K562 (cell line): ENCODE measurements around the gene OR2Y1. TPM values are rescaled to one million over a fixed set of nuclear protein-coding genes. Genes with fewer than 3 reads are reported as not detected.
A peak's percentile ranks its signal among the peaks of the same experiment; 100 is the strongest.

ENCODE experiments used
- BHLHE40 ChIP-seq: IDR thresholded peaks from 2 replicates; pipeline ENCODE4 v1.6.1; 2011; ENCODE audit warnings: low read length, improper control_type of control experiment
- CCNT2 ChIP-seq: IDR thresholded peaks from 2 replicates; pipeline ENCODE4 v1.6.1; 2011; ENCODE audit warnings: borderline replicate concordance, low read depth, mild to moderate bottlenecking, moderate library complexity, mixed read lengths, low read length; ENCODE audit not compliant: insufficient read length; ENCODE audit errors: extremely low read depth
- CTBP1 ChIP-seq: fragments of 450-650 bp; IDR thresholded peaks from 2 replicates; pipeline ENCODE4 v1.6.1; 2016; ENCODE audit warnings: borderline replicate concordance
- DPF2 ChIP-seq: fragments of 450-650 bp; IDR thresholded peaks from 2 replicates; pipeline ENCODE4 v1.6.1; 2016
- ESRRA ChIP-seq: fragments of 450-650 bp; IDR thresholded peaks from 2 replicates; pipeline ENCODE4 v1.6.1; 2014; ENCODE audit warnings: low read depth, mild to moderate bottlenecking, moderate library complexity, borderline replicate concordance
- FOSL1 ChIP-seq: fragments of 200-800 bp; sonication (Bioruptor generic); conservative IDR thresholded peaks from 2 replicates; pipeline ENCODE4 v1.6.1; 2016; ENCODE audit warnings: missing genetic modification characterization, missing compliant biosample characterization
- FOXP1 ChIP-seq: sonication (generic); formaldehyde crosslinking; IDR thresholded peaks from 2 replicates; pipeline ENCODE4 v1.8.0; 2022; ENCODE audit warnings: mild to moderate bottlenecking, missing genetic modification reagents
- GTF2F1 ChIP-seq: IDR thresholded peaks from 2 replicates; pipeline ENCODE4 v1.6.1; 2011; ENCODE audit warnings: low read depth, low read length, improper control_type of control experiment
- HNRNPH1 ChIP-seq: fragments of 200-400 bp; formaldehyde crosslinking; optimal IDR thresholded peaks from 2 replicates; pipeline ENCODE3; 2017; ENCODE audit warnings: low read depth, mild to moderate bottlenecking, low read length, moderate library complexity
- HNRNPUL1 ChIP-seq: fragments of 200-400 bp; formaldehyde crosslinking; IDR thresholded peaks from 2 replicates; pipeline ENCODE4 v1.6.1; 2017; ENCODE audit warnings: low read length
- MIER1 ChIP-seq: fragments of 450-650 bp; IDR thresholded peaks from 2 replicates; pipeline ENCODE4 v1.6.1; 2016; ENCODE audit warnings: antibody characterized with exemption, mild to moderate bottlenecking, low read depth
- PHTF2 ChIP-seq: fragments of 250-450 bp; sonication (Bioruptor Pico); IDR thresholded peaks from 2 replicates; pipeline ENCODE4 v1.5.0; 2021; ENCODE audit warnings: mild to moderate bottlenecking
- PML ChIP-seq: IDR thresholded peaks from 2 replicates; pipeline ENCODE4 v1.6.1; 2012; ENCODE audit warnings: low read length, inconsistent platforms
- SMARCA4 ChIP-seq: fragments of 450-650 bp; IDR thresholded peaks from 2 replicates; pipeline ENCODE4 v1.6.1; 2016
- TAF15 ChIP-seq: fragments of 200-400 bp; formaldehyde crosslinking; IDR thresholded peaks from 2 replicates; pipeline ENCODE4 v1.6.1; 2017; ENCODE audit warnings: mild to moderate bottlenecking, low read depth, low read length, moderate library complexity
- TAF9B ChIP-seq: fragments of 450-650 bp; IDR thresholded peaks from 2 replicates; pipeline ENCODE4 v1.6.1; 2018; ENCODE audit warnings: mild to moderate bottlenecking; ENCODE audit not compliant: partially characterized antibody
- ZNF764 ChIP-seq: fragments of 250-450 bp; sonication (Bioruptor Pico); IDR thresholded peaks from 2 replicates; pipeline ENCODE4 v1.4.0; 2020; ENCODE audit warnings: low read depth, mild to moderate bottlenecking, moderate library complexity
- polyA plus RNA-seq, 8 experiments: library from polyadenylated mRNA; depleted of rRNA in 4 of 8; stranded (reverse) in 5 of 8; unstranded in 3 of 8; fragments of >200 nt; fragmentation: Nextera tagmentation in 2 of 8; fragmentation: Illumina TruSeq in 1 of 8; extraction: Ambion mirVana in 2 of 8; extraction: Trizol in 1 of 8; gene quantifications; 2 replicates each; pipeline versions ENCODE4 v1.2.1 to v1.2.3, GENCODE V29; 2011 to 2014; ENCODE audit warnings: inconsistent platforms in 1 of 8, missing spikeins in 1 of 8
- total RNA-seq, 7 experiments: library from RNA; depleted of rRNA in 6 of 7; stranded (reverse); fragments of >200 nt in 6 of 7; fragmentation: Illumina TruSeq in 2 of 7; extraction: Trizol in 2 of 7; gene quantifications; 2 replicates each; pipeline versions ENCODE4 v1.2.1 to v1.2.3, GENCODE V29; 2011 to 2021; ENCODE audit warnings: low replicate concordance in 1 of 7
- TF ChIP-seq, protein P1 (sequence below): fragments of 450-650 bp; IDR thresholded peaks from 2 replicates; pipeline ENCODE4 v1.6.1; 2017; ENCODE audit warnings: mild to moderate bottlenecking, moderate library complexity
- TF ChIP-seq, protein P2 (sequence below), 3 experiments: fragments of 200-800 bp in 1 of 3; fragments of 250-450 bp in 1 of 3; fragments of 450-650 bp in 1 of 3; sonication (Bioruptor Pico) in 1 of 3; sonication (Bioruptor generic) in 1 of 3; formaldehyde crosslinking in 1 of 3; IDR thresholded peaks; 2 replicates each; pipeline versions ENCODE4 v1.6.1 to v1.8.0; 2016 to 2022; ENCODE audit warnings: mild to moderate bottlenecking in 2 of 3, missing genetic modification characterization in 2 of 3, missing compliant biosample characterization in 1 of 3, moderate library complexity in 1 of 3
- TF ChIP-seq, protein P3 (sequence below): fragments of 450-650 bp; conservative IDR thresholded peaks from 2 replicates; pipeline ENCODE4 v1.6.1; 2016; ENCODE audit warnings: missing genetic modification characterization, low read depth, mild to moderate bottlenecking, missing compliant biosample characterization, moderate library complexity
- TF ChIP-seq, protein P4 (sequence below): fragments of 150-350 bp; IDR thresholded peaks from 2 replicates; pipeline ENCODE4 v1.6.1; 2014; ENCODE audit warnings: low read depth, mild to moderate bottlenecking, low read length, borderline replicate concordance

The OR2Y1 gene
- total and polyA plus RNA-seq, 9 of the 15 experiments (the other 6 are each of a cell fraction or from before 2014, with no cell fraction given) = not detected

DNA sequence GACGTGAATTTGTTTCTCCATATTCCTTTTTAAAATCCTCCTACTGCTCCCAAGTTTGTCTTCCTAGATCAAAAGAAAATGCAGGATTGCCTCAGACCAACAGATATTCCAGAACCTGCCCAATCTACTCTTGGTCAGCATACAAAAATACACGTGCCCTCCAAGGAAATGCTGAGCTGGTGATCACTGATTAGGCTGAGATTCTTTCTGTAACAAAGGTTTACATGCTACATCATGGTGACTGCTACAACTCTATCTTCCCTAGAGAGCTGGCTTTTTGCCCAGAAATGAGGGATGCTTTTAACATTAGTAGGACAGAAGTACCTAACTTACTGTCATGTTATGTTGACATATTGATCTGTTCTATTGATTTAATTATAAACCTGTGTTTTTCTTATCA is 35.5 kb downstream of the OR2Y1 start (continued):
- TF ChIP-seq, protein P1, sequence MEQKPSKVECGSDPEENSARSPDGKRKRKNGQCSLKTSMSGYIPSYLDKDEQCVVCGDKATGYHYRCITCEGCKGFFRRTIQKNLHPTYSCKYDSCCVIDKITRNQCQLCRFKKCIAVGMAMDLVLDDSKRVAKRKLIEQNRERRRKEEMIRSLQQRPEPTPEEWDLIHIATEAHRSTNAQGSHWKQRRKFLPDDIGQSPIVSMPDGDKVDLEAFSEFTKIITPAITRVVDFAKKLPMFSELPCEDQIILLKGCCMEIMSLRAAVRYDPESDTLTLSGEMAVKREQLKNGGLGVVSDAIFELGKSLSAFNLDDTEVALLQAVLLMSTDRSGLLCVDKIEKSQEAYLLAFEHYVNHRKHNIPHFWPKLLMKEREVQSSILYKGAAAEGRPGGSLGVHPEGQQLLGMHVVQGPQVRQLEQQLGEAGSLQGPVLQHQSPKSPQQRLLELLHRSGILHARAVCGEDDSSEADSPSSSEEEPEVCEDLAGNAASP = no peak
- no peak for TF ChIP-seq ZNF764 (CRISPR knock-in tag)
- no peak for TF ChIP-seq TAF15
- TF ChIP-seq TAF9B = peak; percentile 37
- TF ChIP-seq HNRNPH1 = no peak
- TF ChIP-seq, protein P2, sequence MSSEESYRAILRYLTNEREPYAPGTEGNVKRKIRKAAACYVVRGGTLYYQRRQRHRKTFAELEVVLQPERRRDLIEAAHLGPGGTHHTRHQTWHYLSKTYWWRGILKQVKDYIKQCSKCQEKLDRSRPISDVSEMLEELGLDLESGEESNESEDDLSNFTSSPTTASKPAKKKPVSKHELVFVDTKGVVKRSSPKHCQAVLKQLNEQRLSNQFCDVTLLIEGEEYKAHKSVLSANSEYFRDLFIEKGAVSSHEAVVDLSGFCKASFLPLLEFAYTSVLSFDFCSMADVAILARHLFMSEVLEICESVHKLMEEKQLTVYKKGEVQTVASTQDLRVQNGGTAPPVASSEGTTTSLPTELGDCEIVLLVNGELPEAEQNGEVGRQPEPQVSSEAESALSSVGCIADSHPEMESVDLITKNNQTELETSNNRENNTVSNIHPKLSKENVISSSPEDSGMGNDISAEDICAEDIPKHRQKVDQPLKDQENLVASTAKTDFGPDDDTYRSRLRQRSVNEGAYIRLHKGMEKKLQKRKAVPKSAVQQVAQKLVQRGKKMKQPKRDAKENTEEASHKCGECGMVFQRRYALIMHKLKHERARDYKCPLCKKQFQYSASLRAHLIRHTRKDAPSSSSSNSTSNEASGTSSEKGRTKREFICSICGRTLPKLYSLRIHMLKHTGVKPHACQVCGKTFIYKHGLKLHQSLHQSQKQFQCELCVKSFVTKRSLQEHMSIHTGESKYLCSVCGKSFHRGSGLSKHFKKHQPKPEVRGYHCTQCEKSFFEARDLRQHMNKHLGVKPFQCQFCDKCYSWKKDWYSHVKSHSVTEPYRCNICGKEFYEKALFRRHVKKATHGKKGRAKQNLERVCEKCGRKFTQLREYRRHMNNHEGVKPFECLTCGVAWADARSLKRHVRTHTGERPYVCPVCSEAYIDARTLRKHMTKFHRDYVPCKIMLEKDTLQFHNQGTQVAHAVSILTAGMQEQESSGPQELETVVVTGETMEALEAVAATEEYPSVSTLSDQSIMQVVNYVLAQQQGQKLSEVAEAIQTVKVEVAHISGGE (CRISPR knock-in tag; IDR thresholded peaks at IDR 0.05) = no peak
- no peak for TF ChIP-seq ESRRA
- no peak for TF ChIP-seq PHTF2 (CRISPR knock-in tag)
- TF ChIP-seq MIER1 = no peak
- peak; percentile 25; the same call in 1 of the 2 replicates for TF ChIP-seq SMARCA4
- TF ChIP-seq FOXP1 (CRISPR knock-in tag) = no peak
- no peak for TF ChIP-seq HNRNPUL1
- peak; percentile 40 for TF ChIP-seq CCNT2
- peak; percentile 33; the same call in 1 of the 2 replicates for TF ChIP-seq FOSL1
- peak; percentile 24; the same call in 1 of the 2 replicates for TF ChIP-seq CTBP1
- TF ChIP-seq, protein P3, sequence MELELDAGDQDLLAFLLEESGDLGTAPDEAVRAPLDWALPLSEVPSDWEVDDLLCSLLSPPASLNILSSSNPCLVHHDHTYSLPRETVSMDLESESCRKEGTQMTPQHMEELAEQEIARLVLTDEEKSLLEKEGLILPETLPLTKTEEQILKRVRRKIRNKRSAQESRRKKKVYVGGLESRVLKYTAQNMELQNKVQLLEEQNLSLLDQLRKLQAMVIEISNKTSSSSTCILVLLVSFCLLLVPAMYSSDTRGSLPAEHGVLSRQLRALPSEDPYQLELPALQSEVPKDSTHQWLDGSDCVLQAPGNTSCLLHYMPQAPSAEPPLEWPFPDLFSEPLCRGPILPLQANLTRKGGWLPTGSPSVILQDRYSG (tag) = no peak
- peak; percentile 95 for TF ChIP-seq BHLHE40
- TF ChIP-seq, protein P4, sequence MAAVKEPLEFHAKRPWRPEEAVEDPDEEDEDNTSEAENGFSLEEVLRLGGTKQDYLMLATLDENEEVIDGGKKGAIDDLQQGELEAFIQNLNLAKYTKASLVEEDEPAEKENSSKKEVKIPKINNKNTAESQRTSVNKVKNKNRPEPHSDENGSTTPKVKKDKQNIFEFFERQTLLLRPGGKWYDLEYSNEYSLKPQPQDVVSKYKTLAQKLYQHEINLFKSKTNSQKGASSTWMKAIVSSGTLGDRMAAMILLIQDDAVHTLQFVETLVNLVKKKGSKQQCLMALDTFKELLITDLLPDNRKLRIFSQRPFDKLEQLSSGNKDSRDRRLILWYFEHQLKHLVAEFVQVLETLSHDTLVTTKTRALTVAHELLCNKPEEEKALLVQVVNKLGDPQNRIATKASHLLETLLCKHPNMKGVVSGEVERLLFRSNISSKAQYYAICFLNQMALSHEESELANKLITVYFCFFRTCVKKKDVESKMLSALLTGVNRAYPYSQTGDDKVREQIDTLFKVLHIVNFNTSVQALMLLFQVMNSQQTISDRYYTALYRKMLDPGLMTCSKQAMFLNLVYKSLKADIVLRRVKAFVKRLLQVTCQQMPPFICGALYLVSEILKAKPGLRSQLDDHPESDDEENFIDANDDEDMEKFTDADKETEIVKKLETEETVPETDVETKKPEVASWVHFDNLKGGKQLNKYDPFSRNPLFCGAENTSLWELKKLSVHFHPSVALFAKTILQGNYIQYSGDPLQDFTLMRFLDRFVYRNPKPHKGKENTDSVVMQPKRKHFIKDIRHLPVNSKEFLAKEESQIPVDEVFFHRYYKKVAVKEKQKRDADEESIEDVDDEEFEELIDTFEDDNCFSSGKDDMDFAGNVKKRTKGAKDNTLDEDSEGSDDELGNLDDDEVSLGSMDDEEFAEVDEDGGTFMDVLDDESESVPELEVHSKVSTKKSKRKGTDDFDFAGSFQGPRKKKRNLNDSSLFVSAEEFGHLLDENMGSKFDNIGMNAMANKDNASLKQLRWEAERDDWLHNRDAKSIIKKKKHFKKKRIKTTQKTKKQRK = no peak
- no peak for TF ChIP-seq GTF2F1
- TF ChIP-seq DPF2 = peak; percentile 74
- peak; percentile 44; the same call in 1 of the 2 replicates for TF ChIP-seq PML
